Iris pigment epithelial cell (primary cell): ENCODE results near the gene SULT4A1.

Experiments used
- DNase-seq: peaks from one replicate; pipeline ENCODE4 v3.0.0-alpha.2; 2011; ENCODE audit warnings: low read depth

The SULT4A1 gene

GRCh38 chr22:43802897-43803495 lies 59.3 kb downstream of the SULT4A1 start:
- DNase-seq, result no peak

- DNase-seq, result no peak
Measured at GRCh38 chr22:43800970-43801369, 61.3 kb downstream of the SULT4A1 start.

- no peak for DNase-seq
Measured at GRCh38 chr22:43798492-43798891, 63.8 kb downstream of the SULT4A1 start.

DNA sequence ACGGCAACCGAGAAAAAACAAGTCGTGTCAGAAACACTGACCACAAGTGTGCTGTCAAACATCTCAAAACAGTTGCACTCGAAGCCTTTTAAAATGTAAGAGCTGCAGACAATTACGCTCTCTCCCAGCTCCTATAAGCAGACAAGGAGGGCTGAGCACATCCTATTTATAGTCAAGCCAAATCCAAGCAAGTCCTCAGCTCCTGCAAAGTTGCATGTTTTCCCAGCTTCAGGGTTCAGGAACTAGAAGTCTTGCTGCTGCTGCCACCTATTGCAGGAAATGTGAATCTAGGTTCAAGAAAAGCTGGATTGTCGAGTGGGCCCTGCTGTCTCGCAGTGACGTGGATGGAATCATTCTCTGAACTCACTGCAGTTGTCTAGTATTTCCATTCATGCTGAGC lies 65.7 kb downstream of the SULT4A1 start:
- peak; percentile 29 for DNase-seq

- no peak for DNase-seq
Measured at GRCh38 chr22:43795320-43795719, 67.0 kb downstream of the SULT4A1 start.

DNA sequence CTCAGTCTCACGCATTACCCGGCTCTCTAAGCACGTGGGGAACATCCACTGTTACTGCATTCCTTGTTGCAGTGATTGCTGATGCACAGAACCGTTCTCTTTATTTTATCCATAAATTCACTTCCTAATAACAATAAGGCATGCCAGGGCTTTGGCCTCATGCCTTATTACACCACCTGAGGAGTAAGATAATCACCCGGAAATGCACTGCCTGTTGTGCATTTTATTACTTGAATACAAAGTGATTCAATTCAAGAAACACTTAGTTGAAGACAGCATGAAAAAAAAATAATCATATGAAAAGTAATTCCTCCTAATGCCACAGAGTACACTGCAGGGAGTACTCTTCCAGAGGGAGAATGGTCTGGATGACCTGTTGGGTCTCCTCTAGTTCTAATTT lies 69.4 kb downstream of the SULT4A1 start:
- DNase-seq, result no peak

- DNase-seq, result peak; percentile 36
Measured at GRCh38 chr22:43789452-43789851, 72.9 kb downstream of the SULT4A1 start.

- DNase-seq, result no peak
Measured at GRCh38 chr22:43783777-43784176, 78.5 kb downstream of the SULT4A1 start.

GRCh38 chr22:43782448-43782847 lies 79.9 kb downstream of the SULT4A1 start:
- no peak for DNase-seq

GRCh38 chr22:43777286-43777685 lies 85.0 kb downstream of the SULT4A1 start:
- DNase-seq, result peak; percentile 65

DNA sequence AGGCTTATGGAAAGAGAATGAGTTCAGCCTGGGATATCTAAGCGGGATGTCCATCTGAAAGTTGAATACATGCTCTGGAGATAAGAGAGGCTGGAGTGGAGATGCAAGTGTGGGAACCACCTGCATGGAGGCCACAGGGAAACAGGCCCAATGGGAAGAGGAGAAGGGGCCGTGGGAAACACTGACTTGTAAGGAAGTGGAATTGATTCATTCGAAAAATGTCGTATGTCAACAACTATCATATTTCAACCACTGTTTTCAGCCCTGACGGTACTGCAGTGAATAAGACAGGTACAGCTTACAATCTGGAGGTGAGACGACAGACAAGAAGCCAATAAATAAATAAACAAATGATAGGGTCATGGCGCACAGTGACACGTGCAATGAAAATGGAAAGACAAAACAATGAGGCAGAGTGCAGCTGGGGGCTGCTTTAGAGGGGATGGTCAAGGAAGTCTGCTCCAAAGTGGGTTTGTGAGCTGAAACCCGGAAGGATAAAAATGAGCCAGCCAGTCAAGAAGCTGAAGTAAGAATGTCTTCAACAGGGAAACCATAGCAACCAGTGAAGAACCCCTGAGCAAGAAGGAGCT lies 86.1 kb downstream of the SULT4A1 start:
- no peak for DNase-seq
